Stimulated activated CD4-positive, alpha-beta T cell treated with anti-CD3 and anti-CD28 coated beads, Interleukin-15, amount 100 ng/mL, for 24 hours (primary cell): ENCODE measurements around the gene ATP10A.
"Not testable (repeated sequence)": the region's sequence is repeated elsewhere in the genome, so short reads cannot be mapped to it uniquely, and the experiment has no call there.

Experiments
- DNase-seq: peaks from one replicate; pipeline ENCODE4 v3.0.0-alpha.2; 2020

The ATP10A gene

GRCh38 chr15:25673351-25673750 is 189.8 kb downstream of the ATP10A start:
- no peak for DNase-seq

DNA sequence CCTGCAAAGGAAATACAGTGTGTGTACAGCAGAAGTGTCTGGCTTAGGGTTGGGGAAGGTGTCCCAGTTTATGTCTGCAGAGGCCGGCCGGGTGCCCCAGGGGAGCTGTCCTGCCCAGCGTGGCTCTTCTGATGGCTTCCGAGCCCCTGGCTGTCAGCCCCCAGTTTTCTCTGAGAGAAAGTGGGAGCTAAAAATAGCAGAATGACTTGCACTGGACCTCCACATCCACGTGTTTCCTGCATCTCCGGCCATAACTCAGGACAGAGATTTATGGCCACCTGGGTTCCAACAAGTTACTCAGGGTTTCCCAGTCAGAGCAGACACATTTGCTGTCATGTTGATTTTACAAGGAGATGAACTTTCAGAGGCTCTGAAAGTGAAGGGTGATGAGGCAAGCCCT is 192.0 kb downstream of the ATP10A start:
- no peak for DNase-seq

GRCh38 chr15:25670621-25671020 is 192.5 kb downstream of the ATP10A start:
- DNase-seq, result no peak

- DNase-seq, result no peak
These were observed 193.0 kb downstream of the ATP10A start for GRCh38 chr15:25670025-25670554.

DNA sequence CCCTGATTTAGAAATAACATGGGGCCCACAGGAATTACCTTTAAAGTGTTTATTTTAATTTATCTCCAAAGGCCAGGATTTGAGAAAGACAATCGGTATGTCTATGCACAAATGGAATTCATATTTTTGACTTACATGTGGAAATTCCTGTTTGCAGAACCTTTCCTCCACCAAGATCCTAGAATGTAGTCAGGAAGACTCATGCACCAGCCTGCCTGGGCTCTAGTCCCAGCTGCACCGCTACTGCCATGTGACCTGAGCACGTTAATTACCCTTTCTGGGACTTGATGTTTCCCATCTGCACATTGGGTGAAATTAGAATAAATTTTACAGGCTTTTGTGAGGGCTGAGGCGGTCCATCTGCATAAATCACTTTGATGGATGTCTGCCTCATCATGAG is 194.2 kb downstream of the ATP10A start:
- DNase-seq, result no peak

GRCh38 chr15:25668236-25668795 is 194.8 kb downstream of the ATP10A start:
- DNase-seq, result no peak

DNA sequence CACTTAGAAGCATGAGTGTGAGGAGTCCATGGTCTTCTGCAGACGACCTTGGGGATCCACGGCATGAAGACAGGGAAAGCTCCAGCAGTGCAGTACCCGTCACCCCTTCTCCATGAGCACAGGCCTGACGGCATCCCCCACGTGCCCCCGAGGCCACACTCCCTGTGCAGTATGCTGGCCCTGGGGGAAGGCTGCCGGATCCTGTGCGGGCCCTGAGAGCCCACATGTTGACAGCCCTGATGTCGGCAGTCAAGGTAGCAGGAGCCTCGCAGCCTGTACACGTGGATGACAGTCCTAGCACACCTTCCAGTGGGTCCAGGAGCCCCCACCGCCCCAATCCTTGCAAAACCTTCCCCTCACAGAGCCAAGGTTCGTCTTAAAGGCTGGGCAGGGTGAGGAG is 195.3 kb downstream of the ATP10A start:
- DNase-seq, result no peak

GRCh38 chr15:25665913-25666312 is 197.2 kb downstream of the ATP10A start:
- DNase-seq, result no peak

GRCh38 chr15:25664761-25665160 is 198.4 kb downstream of the ATP10A start:
- no peak for DNase-seq

DNA sequence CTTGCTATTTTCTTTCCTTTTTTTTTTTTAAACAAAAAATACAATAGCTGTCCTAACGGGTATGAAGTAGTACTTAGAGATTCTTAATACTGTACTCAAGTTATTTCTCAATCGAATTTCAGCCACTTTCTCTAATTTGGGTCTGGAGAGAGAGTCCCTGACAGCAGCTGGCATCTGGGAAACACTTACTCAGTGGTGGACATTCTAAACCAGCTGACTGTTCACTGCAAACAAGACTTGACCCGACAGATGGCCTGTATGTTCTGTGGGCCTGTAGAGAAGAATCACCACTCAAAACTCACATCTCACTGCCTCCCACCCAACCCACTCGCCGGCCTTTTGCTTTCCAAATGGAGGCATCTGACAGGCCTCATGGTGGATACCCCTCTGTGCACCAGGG is 199.6 kb downstream of the ATP10A start:
- DNase-seq, result no peak

DNA sequence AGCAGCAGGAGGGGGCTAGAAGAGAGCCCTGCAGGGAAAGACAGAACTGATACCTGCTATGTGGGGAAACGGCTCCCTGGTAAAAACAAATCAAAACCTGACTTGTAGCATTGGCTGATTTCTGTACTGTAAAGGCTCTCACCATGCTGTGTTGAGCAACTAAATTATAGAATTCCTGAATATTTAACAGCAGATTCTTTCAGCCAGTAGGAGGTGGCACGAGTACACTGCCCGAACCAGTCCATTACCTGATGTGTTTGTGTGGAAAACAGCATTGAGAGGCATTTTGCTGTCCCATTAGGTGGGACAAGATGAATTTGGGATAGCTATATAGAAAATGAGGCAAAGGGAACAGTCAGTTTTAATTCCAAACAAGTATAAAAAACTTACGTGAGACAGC is 201.2 kb downstream of the ATP10A start:
- DNase-seq, result no peak

DNA sequence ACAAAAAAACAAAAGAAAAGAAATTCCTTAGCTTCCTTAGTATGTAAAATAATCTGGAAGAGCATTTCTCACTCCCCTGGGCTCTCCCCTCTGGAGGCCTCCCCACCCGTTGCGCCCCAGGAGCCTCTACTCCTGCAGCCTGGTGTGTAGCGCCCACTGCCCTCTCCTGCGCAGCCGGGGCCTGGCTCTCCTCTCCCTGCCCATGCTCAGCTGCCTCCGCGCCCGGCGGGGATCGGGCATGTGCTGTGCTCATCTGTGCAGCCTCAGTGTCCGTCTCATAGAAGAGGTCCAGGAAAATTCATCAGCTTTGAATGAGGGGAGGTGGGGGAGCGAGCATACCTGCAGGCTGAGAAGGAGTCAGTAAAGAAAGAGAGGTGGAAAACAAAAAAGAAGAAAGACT is 203.9 kb downstream of the ATP10A start:
- no peak for DNase-seq

DNA sequence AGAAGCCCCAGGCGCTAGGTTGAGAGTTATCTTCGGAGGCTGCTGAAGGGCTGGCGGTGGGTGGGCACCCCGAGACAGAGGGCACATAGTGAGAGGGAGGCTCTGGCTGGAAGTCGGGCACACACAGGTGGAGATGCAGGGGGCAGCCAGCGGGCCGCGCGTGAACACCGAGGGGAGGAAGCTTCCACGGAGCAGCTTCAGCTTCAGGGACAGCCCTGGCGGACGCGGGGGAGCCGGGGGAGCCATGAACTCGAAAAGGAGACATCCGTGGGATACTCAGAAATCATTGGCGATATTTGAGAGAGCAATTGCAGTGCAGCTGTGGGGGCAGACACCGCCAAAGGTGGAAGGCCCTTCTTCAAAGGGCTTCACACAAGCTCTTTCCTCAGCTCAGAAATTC is 204.6 kb downstream of the ATP10A start:
- DNase-seq, result no peak

DNA sequence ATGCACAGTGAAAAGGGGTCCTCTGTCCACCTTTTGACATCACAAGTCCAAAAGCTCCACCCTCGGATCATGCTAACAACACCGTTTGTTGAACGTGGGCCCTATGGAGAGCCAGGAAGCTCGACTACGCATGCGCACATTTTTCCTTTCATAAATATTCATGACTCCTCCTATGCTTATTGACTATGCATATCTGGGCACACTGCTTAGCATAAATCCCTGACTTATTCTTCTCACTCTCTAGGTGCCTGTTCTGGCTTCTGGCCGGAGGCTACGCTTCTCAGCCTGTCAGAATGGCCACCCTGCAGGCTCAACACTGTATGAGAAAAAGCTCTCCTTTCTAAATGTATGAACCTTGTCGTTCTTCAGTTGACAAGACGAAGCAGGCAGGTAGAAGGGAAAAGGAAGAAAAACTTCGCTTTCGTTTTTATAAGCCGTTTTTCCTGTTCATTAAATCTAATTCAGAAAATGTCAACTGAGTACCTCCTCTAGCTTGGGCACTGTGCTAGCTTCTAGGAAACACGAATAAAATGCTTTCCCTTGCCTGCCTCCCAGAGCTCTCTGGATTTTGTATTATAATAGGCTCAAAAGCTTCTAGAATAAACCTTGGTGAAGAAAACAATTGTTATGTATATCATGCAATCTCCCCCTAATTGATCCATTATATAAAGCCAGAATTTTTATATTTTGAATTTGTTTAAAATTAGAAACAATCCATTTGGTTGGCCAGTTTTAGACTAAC is 207.7 kb downstream of the ATP10A start:
- no peak for DNase-seq

DNA sequence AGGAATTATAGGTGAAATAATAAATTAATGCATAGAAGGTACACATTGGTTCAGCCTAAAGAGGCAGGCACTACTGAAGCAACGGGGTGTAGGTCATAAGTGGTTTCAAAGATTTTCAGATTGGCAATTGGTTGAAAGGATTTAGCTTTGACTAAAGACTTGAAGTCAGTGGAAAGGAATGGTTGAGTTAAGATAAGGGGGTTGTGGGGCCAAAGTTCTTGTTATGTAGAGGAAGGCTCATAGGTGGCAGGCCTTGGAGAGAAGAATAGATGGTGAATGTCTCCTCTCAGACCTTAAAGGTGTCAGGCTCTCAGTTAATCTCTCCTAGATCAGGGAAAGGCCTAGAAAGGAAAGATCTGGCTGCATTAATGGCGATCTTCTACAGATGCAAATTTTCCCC is 209.8 kb downstream of the ATP10A start:
- DNase-seq, result no peak

- DNase-seq, result no peak
These were observed 210.4 kb downstream of the ATP10A start for GRCh38 chr15:25652704-25653103.

DNA sequence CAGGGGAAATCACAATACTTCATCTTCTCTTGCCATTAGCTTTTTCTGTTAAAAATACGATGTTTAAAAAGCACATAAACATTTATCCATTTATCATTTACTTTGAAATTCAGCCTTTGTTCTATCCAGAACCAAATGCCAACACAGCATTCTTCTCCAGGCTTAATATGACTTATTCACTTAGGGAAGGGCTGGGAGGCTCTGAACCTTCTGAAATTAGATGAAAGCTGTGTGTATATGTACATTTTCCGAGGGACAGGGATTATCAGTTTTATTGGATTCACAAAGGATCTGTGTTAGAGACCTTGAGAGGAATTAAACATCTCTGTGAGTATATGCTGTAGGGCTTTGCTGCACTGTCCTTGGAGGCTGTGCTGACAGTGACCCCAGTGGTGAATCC is 213.7 kb downstream of the ATP10A start:
- DNase-seq, result no peak

- DNase-seq, result no peak
These were observed 220.0 kb downstream of the ATP10A start for GRCh38 chr15:25643120-25643519.

- DNase-seq, result no peak
These were observed 221.4 kb downstream of the ATP10A start for GRCh38 chr15:25641762-25642161.

DNA sequence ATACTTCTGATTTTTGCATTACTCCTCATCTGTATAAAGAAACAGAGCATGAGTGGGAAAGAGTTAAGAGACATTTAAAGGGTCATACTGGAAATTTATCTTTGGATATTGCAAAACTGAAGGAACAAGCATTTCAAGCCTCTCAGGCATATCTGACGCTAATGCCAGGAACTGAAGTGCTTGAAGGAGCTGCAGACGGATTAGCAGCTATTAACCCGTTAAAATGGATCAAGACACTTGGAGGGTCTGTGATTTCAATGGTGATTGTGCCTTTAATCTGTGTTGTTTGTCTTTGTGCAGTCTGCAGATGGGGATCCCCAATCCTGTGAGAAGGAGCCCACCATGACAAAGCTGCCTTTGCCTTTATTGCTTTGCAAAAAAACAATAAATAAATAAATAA is 221.8 kb downstream of the ATP10A start:
- DNase-seq, result no peak

DNA sequence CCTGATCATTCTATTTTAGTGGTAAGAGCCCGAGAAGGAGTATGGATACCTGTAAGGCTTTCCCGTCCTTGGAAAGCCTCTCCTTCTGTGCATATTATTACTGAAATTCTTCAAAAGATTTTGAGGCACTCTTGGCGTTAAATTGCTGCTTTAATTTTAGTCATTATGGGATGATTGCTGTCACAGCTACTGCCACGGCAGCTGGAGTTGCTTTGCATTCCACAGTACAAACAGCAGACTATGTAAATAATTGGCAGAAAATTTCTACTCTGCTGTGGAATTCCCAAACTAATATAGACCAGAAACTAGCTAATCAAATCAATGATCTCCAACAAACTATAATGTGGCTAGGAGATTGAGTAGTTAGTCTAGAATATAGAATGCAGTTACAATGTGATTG is 222.2 kb downstream of the ATP10A start:
- DNase-seq, result not testable (repeated sequence)

- DNase-seq, result no peak
These were observed 222.7 kb downstream of the ATP10A start for GRCh38 chr15:25640381-25640780.

DNA sequence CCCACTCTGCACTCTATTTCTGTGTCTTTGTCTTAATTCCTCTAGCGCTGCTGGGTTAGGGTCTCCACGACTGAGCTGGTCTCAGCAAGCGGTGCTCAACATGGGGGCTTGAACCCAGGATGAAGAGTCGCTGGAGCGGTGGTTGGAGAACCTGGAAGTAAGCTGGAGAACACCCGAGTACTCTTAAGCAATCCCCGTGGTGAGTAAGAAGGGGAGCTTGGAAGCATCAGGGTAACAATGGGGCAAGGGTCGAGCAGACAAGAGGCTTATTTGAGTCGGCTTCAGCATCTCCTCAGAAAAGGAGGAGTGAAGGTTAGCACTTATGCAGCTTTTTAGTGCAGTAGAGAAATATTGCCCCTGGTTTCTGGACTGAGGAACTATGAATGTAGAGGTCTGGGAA is 226.6 kb downstream of the ATP10A start:
- DNase-seq, result not testable (repeated sequence)

GRCh38 chr15:25635191-25635590 is 227.9 kb downstream of the ATP10A start:
- no peak for DNase-seq

DNA sequence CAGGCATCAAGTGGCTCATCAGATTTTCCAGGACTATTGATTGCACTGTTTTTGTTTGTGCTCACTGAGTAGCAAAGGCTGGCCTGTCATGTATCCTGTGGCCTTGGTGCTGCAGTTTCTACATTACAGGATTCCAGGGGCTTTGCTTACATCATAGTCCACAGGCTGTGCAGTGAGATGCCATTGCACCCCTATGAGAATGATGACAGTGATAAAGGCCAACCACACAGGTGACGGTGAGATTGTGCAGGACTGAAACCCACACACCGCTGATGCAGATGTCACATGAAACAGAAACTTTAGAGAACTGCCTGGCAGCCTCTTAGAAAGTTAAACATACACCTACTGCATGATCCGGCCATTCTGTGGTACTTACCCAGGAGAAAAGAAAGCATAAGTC is 229.3 kb downstream of the ATP10A start:
- DNase-seq, result no peak
